Chondrocyte (in vitro differentiated cells): ENCODE measurements around the gene IGFBP7. TPM values are rescaled to one million over a fixed set of nuclear protein-coding genes. Genes with fewer than 3 reads are reported as not detected.
A peak's percentile ranks its signal among the peaks of the same experiment; 100 is the strongest.

Experiments
- DNase-seq: peaks from one replicate; pipeline ENCODE4 v3.0.0; 2021; ENCODE audit warnings: mixed read lengths, low spot score
- H3K27ac Mint-ChIP-seq: one replicate; pipeline ENCODE4 v1.8.0; 2021; ENCODE audit warnings: mild to moderate bottlenecking, moderate library complexity, mixed read lengths; ENCODE audit not compliant: unreplicated experiment
- H3K27me3 Mint-ChIP-seq: 2 replicates; pipeline ENCODE4 v1.8.0; 2021; ENCODE audit warnings: low read depth, mixed read lengths
- H3K36me3 Mint-ChIP-seq: 2 replicates; pipeline ENCODE4 v1.8.0; 2021; ENCODE audit warnings: low read depth, mixed read lengths
- H3K4me1 Mint-ChIP-seq: 2 replicates; pipeline ENCODE4 v1.8.0; 2021; ENCODE audit warnings: low read depth, mild to moderate bottlenecking, mixed read lengths
- H3K4me3 Mint-ChIP-seq: one replicate; pipeline ENCODE4 v1.8.0; 2021; ENCODE audit warnings: mild to moderate bottlenecking, moderate library complexity, mixed read lengths; ENCODE audit not compliant: unreplicated experiment
- H3K9me3 Mint-ChIP-seq: 2 replicates; pipeline ENCODE4 v1.8.0; 2021; ENCODE audit warnings: low read depth, mixed read lengths
- CTCF ChIP-seq: fragments of 200-600 bp; sonication (generic); IDR thresholded peaks from 2 replicates; pipeline ENCODE4 v1.5.0; 2021; ENCODE audit warnings: antibody characterized with exemption, mild to moderate bottlenecking, moderate library complexity
- total RNA-seq: library from RNA; stranded (reverse); gene quantifications from 3 replicates; pipeline ENCODE4 v1.2.1, GENCODE V29; 2021

Gene IGFBP7
- total RNA-seq, 1 donor from 2014 or later: 5,125 TPM

DNA sequence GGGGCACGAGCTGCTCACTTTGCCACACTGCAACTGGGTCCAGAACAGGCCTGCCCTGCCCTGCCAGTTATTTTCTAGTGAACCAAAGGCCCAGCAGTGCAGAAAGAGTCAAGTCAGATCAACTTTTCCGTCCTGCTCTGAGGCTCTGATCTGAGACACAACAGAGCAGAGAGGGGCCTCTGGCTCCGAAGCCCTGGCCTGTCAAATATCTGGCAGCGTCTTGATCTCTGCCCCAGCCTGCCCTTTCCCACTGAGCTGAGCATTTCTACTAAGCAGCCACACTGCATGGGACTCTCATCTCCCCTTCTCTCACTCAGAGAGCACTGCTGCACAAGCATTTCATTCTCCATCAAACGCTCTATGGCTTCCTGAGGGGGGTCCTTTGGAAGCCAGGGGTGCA, 11.8 kb downstream of the IGFBP7 start:
- DNase-seq: no peak
- Mint-ChIP-seq H3K4me1 (peaks cover 100% of the 10 kb centered on the region), H3K4me3 (peak overlapping the region; percentile 29), H3K9me3 (no peaks in the 10 kb centered on the region), H3K27me3 (no peaks in the 10 kb centered on the region), H3K27ac (peak overlapping the region; percentile 85), H3K36me3 (peaks cover 44% of the 10 kb centered on the region)
- no peak for TF ChIP-seq CTCF

GRCh38 chr4:57097711-57098110, 12.5 kb downstream of the IGFBP7 start:
- no peak for TF ChIP-seq CTCF
- Mint-ChIP-seq H3K4me1 (peaks cover 100% of the 10 kb centered on the region), H3K36me3 (peaks cover 44% of the 10 kb centered on the region), H3K9me3 (no peaks in the 10 kb centered on the region), H3K4me3 (peak overlapping the region; percentile 19), H3K27me3 (no peaks in the 10 kb centered on the region), H3K27ac (peak overlapping the region; percentile 85)
- DNase-seq: no peak

DNA sequence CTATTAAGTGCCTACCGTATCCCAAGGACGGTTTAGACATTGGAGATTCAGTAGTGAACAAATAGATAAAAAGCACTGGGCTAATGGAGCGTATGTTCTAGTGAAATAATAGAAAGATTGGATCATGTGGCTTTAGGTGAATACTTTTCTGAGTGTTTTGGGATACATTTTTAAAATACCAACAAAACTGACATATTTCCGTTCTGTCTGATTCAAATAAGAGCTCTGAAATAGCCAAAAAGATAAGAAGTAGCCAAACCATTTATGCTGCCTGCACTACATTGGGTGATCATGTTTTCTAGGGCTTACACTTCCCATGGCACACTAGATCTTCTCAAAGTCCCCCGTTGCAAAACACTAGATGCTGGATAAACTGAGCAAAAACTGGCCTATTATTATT, 14.2 kb downstream of the IGFBP7 start:
- Mint-ChIP-seq H3K9me3 (no peaks in the 10 kb centered on the region), H3K27ac (peak overlapping the region; percentile 85), H3K4me1 (peaks cover 96% of the 10 kb centered on the region), H3K36me3 (peaks cover 43% of the 10 kb centered on the region), H3K27me3 (no peaks in the 10 kb centered on the region), H3K4me3 (no peak overlapping the region)
- TF ChIP-seq CTCF: no peak
- DNase-seq: no peak

GRCh38 chr4:57095245-57095644, 14.9 kb downstream of the IGFBP7 start:
- peaks cover 45% of the 10 kb centered on the region for H3K36me3 Mint-ChIP-seq
- TF ChIP-seq CTCF: no peak
- no peak overlapping the region for H3K4me3 Mint-ChIP-seq
- H3K4me1 Mint-ChIP-seq: peaks cover 96% of the 10 kb centered on the region
- DNase-seq: no peak
- H3K9me3 Mint-ChIP-seq: no peaks in the 10 kb centered on the region
- H3K27me3 Mint-ChIP-seq: no peaks in the 10 kb centered on the region
- peak overlapping the region; percentile 85 for H3K27ac Mint-ChIP-seq

- peak; percentile 56 for TF ChIP-seq CTCF
- Mint-ChIP-seq H3K4me1 (peaks cover 96% of the 10 kb centered on the region), H3K9me3 (no peaks in the 10 kb centered on the region), H3K27ac (peak overlapping the region; percentile 85), H3K36me3 (peaks cover 49% of the 10 kb centered on the region), H3K4me3 (no peak overlapping the region), H3K27me3 (no peaks in the 10 kb centered on the region)
- DNase-seq: no peak
Observed at GRCh38 chr4:57094832-57095223, 15.4 kb downstream of the IGFBP7 start.
